Activated CD4-positive, alpha-beta T cell treated with anti-CD3 and anti-CD28 coated beads, Interleukin-2, amount 10 ng/mL, durations not matched to agents 7 days and 5 days (primary cell): ENCODE results near the gene GLIPR2. TPM values are rescaled to one million over a fixed set of nuclear protein-coding genes. Genes with fewer than 3 reads are reported as not detected.
A peak's percentile ranks its signal among the peaks of the same experiment; 100 is the strongest.

ENCODE experiments used
- CTCF ChIA-PET: fragments of 350-600 bp; sonication (Branson Sonifier 250); formaldehyde crosslinking; loops from one replicate; lab custom pipeline; 2021; ENCODE audit warnings: antibody characterized with exemption; lab: Charles Lee
- POLR2A ChIA-PET: fragments of 350-600 bp; sonication (Branson Sonifier 250); formaldehyde crosslinking; loops from one replicate; lab custom pipeline; 2021; ENCODE audit warnings: antibody characterized with exemption; lab: Charles Lee
- DNase-seq: peaks from one replicate; pipeline ENCODE4 v3.0.0-alpha.2; 2020
- H3K27ac Mint-ChIP-seq: one replicate; pipeline ENCODE4 v1.8.0; 2021; ENCODE audit warnings: mild to moderate bottlenecking, moderate library complexity, mixed read lengths
- H3K27me3 Mint-ChIP-seq: one replicate; pipeline ENCODE4 v1.8.0; 2021; ENCODE audit warnings: mixed read lengths
- H3K36me3 Mint-ChIP-seq: one replicate; pipeline ENCODE4 v1.8.0; 2021; ENCODE audit warnings: low read depth, mixed read lengths
- H3K4me1 Mint-ChIP-seq: one replicate; pipeline ENCODE4 v1.8.0; 2021; ENCODE audit warnings: mixed read lengths
- H3K4me3 Mint-ChIP-seq: one replicate; pipeline ENCODE4 v1.8.0; 2021; ENCODE audit warnings: mild to moderate bottlenecking, moderate library complexity, mixed read lengths
- H3K9me3 Mint-ChIP-seq: one replicate; pipeline ENCODE4 v1.8.0; 2021; ENCODE audit warnings: mixed read lengths
- total RNA-seq, 2 experiments: library from RNA; stranded (reverse); gene quantifications; one replicate each; pipeline ENCODE4 v1.2.3, GENCODE V29; 2021

The GLIPR2 gene
- total RNA-seq, 2 experiments from 2014 or later = 53.9 to 58.4 TPM

- Mint-ChIP-seq H3K36me3 (no peaks in the 10 kb centered on the region), H3K27me3 (no peaks in the 10 kb centered on the region), H3K4me1 (peaks cover 8% of the 10 kb centered on the region), H3K9me3 (no peaks in the 10 kb centered on the region), H3K27ac (no peak overlapping the region), H3K4me3 (no peak overlapping the region)
- POLR2A ChIA-PET = interaction anchor here (0.6 kb wide), 1 partner anchor 69 kb away, joined by 3 read pairs; no protein-coding TSS in a partner anchor
- CTCF ChIA-PET = interaction anchor here (0.6 to 5.4 kb wide), 21 partner anchors 10 to 426 kb away, joined by 3 to 91 read pairs (median 4); partner anchors contain the start of genes CCIN and CLTA
- DNase-seq = peak; percentile 92
These were observed 33.6 kb upstream of the GLIPR2 start for GRCh38 chr9:36102742-36103495.

- Mint-ChIP-seq H3K4me1 (no peaks in the 10 kb centered on the region), H3K4me3 (no peak overlapping the region), H3K27me3 (no peaks in the 10 kb centered on the region), H3K27ac (no peak overlapping the region), H3K36me3 (peaks cover 3% of the 10 kb centered on the region), H3K9me3 (no peaks in the 10 kb centered on the region)
- POLR2A ChIA-PET = no interaction called here
- CTCF ChIA-PET = interaction anchor here (0.6 to 4.7 kb wide), 3 partner anchors 9 to 187 kb away, joined by 3 to 13 read pairs (median 6); no protein-coding TSS in a partner anchor
- no peak for DNase-seq
These were observed 27.5 kb upstream of the GLIPR2 start for GRCh38 chr9:36109071-36109470.

- Mint-ChIP-seq H3K27me3 (no peaks in the 10 kb centered on the region), H3K4me3 (no peak overlapping the region), H3K9me3 (no peaks in the 10 kb centered on the region), H3K27ac (no peak overlapping the region), H3K4me1 (no peaks in the 10 kb centered on the region), H3K36me3 (peaks cover 3% of the 10 kb centered on the region)
- DNase-seq = no peak
- CTCF ChIA-PET = interaction anchor here (0.6 to 4.7 kb wide), 3 partner anchors 10 to 62 kb away, joined by 3 to 13 read pairs (median 3); no protein-coding TSS in a partner anchor
- POLR2A ChIA-PET = no interaction called here
These were observed 26.1 kb upstream of the GLIPR2 start for GRCh38 chr9:36110434-36110833.

- POLR2A ChIA-PET = no interaction called here
- CTCF ChIA-PET = interaction anchor here (1.4 to 2.9 kb wide), 4 partner anchors 10 to 71 kb away, joined by 3 to 10 read pairs (median 8); no protein-coding TSS in a partner anchor
- H3K4me1 Mint-ChIP-seq = no peaks in the 10 kb centered on the region
- no peaks in the 10 kb centered on the region for H3K27me3 Mint-ChIP-seq
- no peak for DNase-seq
- no peak overlapping the region for H3K27ac Mint-ChIP-seq
- no peak overlapping the region for H3K4me3 Mint-ChIP-seq
- no peaks in the 10 kb centered on the region for H3K9me3 Mint-ChIP-seq
- H3K36me3 Mint-ChIP-seq = peaks cover 3% of the 10 kb centered on the region
These were observed 24.0 kb upstream of the GLIPR2 start for GRCh38 chr9:36112516-36112915.

GRCh38 chr9:36113999-36114398 lies 22.5 kb upstream of the GLIPR2 start:
- no peaks in the 10 kb centered on the region for H3K4me1 Mint-ChIP-seq
- no peaks in the 10 kb centered on the region for H3K27me3 Mint-ChIP-seq
- H3K36me3 Mint-ChIP-seq = peaks cover 3% of the 10 kb centered on the region
- H3K9me3 Mint-ChIP-seq = no peaks in the 10 kb centered on the region
- ChIA-PET CTCF (interaction anchor here (0.7 to 2.9 kb wide), 9 partner anchors 9 to 91 kb away, joined by 3 to 10 read pairs (median 3); no protein-coding TSS in a partner anchor), POLR2A (no interaction called here)
- no peak overlapping the region for H3K27ac Mint-ChIP-seq
- H3K4me3 Mint-ChIP-seq = no peak overlapping the region
- no peak for DNase-seq

GRCh38 chr9:36116593-36116992 lies 19.9 kb upstream of the GLIPR2 start:
- no peaks in the 10 kb centered on the region for H3K9me3 Mint-ChIP-seq
- ChIA-PET CTCF (interaction anchor here (0.6 to 1.3 kb wide), 4 partner anchors 13 to 50 kb away, joined by 3 to 4 read pairs (median 3); no protein-coding TSS in a partner anchor), POLR2A (no interaction called here)
- no peaks in the 10 kb centered on the region for H3K4me1 Mint-ChIP-seq
- H3K36me3 Mint-ChIP-seq = peaks cover 2% of the 10 kb centered on the region
- H3K4me3 Mint-ChIP-seq = no peak overlapping the region
- no peak overlapping the region for H3K27ac Mint-ChIP-seq
- no peaks in the 10 kb centered on the region for H3K27me3 Mint-ChIP-seq
- no peak for DNase-seq

GRCh38 chr9:36118201-36118600 lies 18.3 kb upstream of the GLIPR2 start:
- no peak for DNase-seq
- H3K9me3 Mint-ChIP-seq = no peaks in the 10 kb centered on the region
- H3K27me3 Mint-ChIP-seq = no peaks in the 10 kb centered on the region
- H3K27ac Mint-ChIP-seq = no peak overlapping the region
- no peak overlapping the region for H3K4me3 Mint-ChIP-seq
- CTCF ChIA-PET = interaction anchor here (1.2 to 2.0 kb wide), 3 partner anchors 13 to 49 kb away, joined by 3 to 14 read pairs (median 4); no protein-coding TSS in a partner anchor
- POLR2A ChIA-PET = no interaction called here
- peaks cover 2% of the 10 kb centered on the region for H3K36me3 Mint-ChIP-seq
- no peaks in the 10 kb centered on the region for H3K4me1 Mint-ChIP-seq

GRCh38 chr9:36118706-36119105 lies 17.8 kb upstream of the GLIPR2 start:
- CTCF ChIA-PET = interaction anchor here (1.3 to 2.0 kb wide), 2 partner anchors 14 to 16 kb away, joined by 4 to 14 read pairs; no protein-coding TSS in a partner anchor

GRCh38 chr9:36119476-36119875 lies 17.1 kb upstream of the GLIPR2 start:
- POLR2A ChIA-PET = no interaction called here
- no peaks in the 10 kb centered on the region for H3K27me3 Mint-ChIP-seq
- H3K36me3 Mint-ChIP-seq = peaks cover 2% of the 10 kb centered on the region
- no peaks in the 10 kb centered on the region for H3K9me3 Mint-ChIP-seq
- no peak for DNase-seq
- H3K27ac Mint-ChIP-seq = no peak overlapping the region
- CTCF ChIA-PET = interaction anchor here (1.0 to 2.0 kb wide), 3 partner anchors 14 to 17 kb away, joined by 4 to 14 read pairs (median 4); no protein-coding TSS in a partner anchor
- H3K4me1 Mint-ChIP-seq = no peaks in the 10 kb centered on the region
- H3K4me3 Mint-ChIP-seq = no peak overlapping the region

More at GRCh38 chr9:36118706-36119105, 17.8 kb upstream of the GLIPR2 start:
- Mint-ChIP-seq H3K4me3 (no peak overlapping the region), H3K27ac (no peak overlapping the region), H3K27me3 (no peaks in the 10 kb centered on the region), H3K9me3 (no peaks in the 10 kb centered on the region), H3K4me1 (no peaks in the 10 kb centered on the region), H3K36me3 (peaks cover 2% of the 10 kb centered on the region)
- POLR2A ChIA-PET = no interaction called here
- DNase-seq = no peak

GRCh38 chr9:36120705-36121104 lies 15.8 kb upstream of the GLIPR2 start:
- peaks cover 2% of the 10 kb centered on the region for H3K36me3 Mint-ChIP-seq
- H3K4me1 Mint-ChIP-seq = peaks cover 3% of the 10 kb centered on the region
- DNase-seq = no peak
- H3K27me3 Mint-ChIP-seq = no peaks in the 10 kb centered on the region
- H3K27ac Mint-ChIP-seq = no peak overlapping the region
- no peak overlapping the region for H3K4me3 Mint-ChIP-seq
- CTCF ChIA-PET = no interaction called here
- POLR2A ChIA-PET = no interaction called here
- H3K9me3 Mint-ChIP-seq = no peaks in the 10 kb centered on the region

GRCh38 chr9:36121971-36122370 lies 14.6 kb upstream of the GLIPR2 start:
- DNase-seq = no peak
- peaks cover 5% of the 10 kb centered on the region for H3K4me1 Mint-ChIP-seq
- H3K27ac Mint-ChIP-seq = no peak overlapping the region
- no peaks in the 10 kb centered on the region for H3K27me3 Mint-ChIP-seq
- CTCF ChIA-PET = no interaction called here
- H3K9me3 Mint-ChIP-seq = no peaks in the 10 kb centered on the region
- no peak overlapping the region for H3K4me3 Mint-ChIP-seq
- H3K36me3 Mint-ChIP-seq = peaks cover 2% of the 10 kb centered on the region
- POLR2A ChIA-PET = no interaction called here

- ChIA-PET CTCF (interaction anchor here (0.6 to 1.5 kb wide), 3 partner anchors 16 to 29 kb away, joined by 3 to 6 read pairs (median 5); no protein-coding TSS in a partner anchor), POLR2A (no interaction called here)
- Mint-ChIP-seq H3K4me1 (peaks cover 20% of the 10 kb centered on the region), H3K36me3 (peaks cover 2% of the 10 kb centered on the region), H3K4me3 (no peak overlapping the region), H3K27ac (no peak overlapping the region), H3K27me3 (no peaks in the 10 kb centered on the region), H3K9me3 (no peaks in the 10 kb centered on the region)
- DNase-seq = no peak
These were observed 13.0 kb upstream of the GLIPR2 start for GRCh38 chr9:36123515-36123914.
